WI38 (cell line): ENCODE data around the gene ABHD2.

Experiments used
- H3K4me3 ChIP-seq: 2 replicates; pipeline ENCODE4 v1.5.1; 2011; ENCODE audit warnings: low read depth, mild to moderate bottlenecking, control low read depth, low read length
- CTCF ChIP-seq: IDR thresholded peaks from 2 replicates; pipeline ENCODE4 v1.5.1; 2012; ENCODE audit warnings: low read depth, mild to moderate bottlenecking, control low read depth, low read length

ABHD2 gene

GRCh38 chr15:89052474-89052873, 35.8 kb upstream of the ABHD2 start:
- H3K4me3 ChIP-seq = no peak overlapping the region
- TF ChIP-seq CTCF = no peak

DNA sequence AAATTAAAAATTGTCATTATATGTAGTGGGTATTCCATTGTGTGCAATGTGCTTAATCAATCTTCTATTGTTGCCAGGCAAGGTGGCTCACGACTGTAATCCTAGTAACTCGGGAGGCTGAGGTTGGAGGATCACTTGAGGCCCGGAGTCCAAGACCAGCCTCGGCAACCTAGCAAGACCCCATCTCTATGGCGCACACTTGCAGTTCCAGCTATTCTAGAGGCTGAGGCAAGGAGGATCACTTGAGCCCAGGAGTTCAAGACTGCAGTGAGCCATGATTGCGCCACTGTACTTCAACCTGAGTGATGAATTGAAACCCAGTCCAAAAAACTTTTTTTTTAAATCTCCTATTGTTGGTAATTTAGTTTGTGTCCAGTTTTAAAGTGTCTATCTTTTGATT, 33.4 kb upstream of the ABHD2 start:
- H3K4me3 ChIP-seq = no peak overlapping the region
- no peak for TF ChIP-seq CTCF

DNA sequence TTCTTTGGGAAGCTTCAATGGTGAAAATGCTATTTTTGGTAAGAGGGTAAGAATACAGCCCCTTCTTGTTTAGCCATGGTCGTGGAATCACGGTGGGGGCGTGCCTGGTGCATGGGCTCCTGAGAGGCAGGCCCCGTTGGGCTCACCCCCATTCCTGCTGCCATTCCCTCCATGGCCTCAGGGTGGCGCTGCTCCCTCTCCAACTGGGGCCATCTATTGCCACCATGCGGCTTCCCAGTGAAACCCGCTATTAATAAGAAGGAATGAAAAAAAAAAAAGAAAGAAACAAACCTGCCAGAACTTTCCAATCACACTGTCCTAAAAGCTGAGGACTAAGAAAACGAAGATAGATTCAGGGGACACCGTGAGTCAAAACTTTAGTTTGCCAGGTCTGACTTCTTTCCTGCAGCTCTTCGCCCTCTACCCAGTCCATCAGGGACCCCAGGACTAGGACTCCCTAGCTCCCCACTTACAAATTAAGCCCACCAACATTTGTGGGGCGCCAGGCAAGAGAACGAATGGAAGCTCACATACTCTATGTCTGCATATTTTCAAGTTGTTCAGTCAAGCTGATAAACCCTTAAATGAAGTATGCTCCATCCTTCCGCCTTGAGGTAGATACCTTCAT, 30.6 kb upstream of the ABHD2 start:
- TF ChIP-seq CTCF = peak; percentile 99
- no peak overlapping the region for H3K4me3 ChIP-seq

GRCh38 chr15:89058376-89058775, 29.9 kb upstream of the ABHD2 start:
- no peak for TF ChIP-seq CTCF
- no peak overlapping the region for H3K4me3 ChIP-seq

- no peak for TF ChIP-seq CTCF
Measured at GRCh38 chr15:89058876-89059405, 29.3 kb upstream of the ABHD2 start.

DNA sequence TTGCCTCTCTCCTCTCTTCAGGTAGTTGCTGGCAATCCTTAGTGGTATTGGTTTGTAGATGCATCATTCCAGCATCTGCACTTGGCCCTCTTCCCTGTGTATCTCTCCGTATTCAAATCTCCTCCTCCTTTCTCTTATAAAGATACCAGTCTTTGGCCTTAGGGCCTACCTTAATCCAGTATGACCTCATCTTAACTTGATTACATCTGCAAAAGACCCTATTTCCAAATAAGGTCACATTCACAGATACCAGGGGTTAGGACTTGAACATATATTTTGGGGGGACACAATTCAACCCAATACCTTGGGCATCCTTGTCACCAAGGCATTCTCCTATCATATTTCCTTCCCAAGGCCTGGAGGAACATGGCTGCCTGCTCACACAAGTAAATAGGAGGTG, 22.0 kb upstream of the ABHD2 start:
- no peak overlapping the region for H3K4me3 ChIP-seq
- no peak for TF ChIP-seq CTCF

More at GRCh38 chr15:89058876-89059405, 29.3 kb upstream of the ABHD2 start:
- no peak overlapping the region for H3K4me3 ChIP-seq

GRCh38 chr15:89067751-89068150, 20.5 kb upstream of the ABHD2 start:
- no peak overlapping the region for H3K4me3 ChIP-seq
- no peak for TF ChIP-seq CTCF
